Naive thymus-derived CD4-positive, alpha-beta T cell (primary cell): ENCODE results near the gene CACNB4. TPM values are rescaled to one million over a fixed set of nuclear protein-coding genes. Genes with fewer than 3 reads are reported as not detected.

Experiments used
- ATAC-seq: fragments of 150-1000 bp; cut with Tn5 transposase; 2 replicates; pipeline ENCODE4 v1.10.0; 2021; ENCODE audit warnings: mild to moderate bottlenecking, moderate library complexity
- CTCF ChIA-PET: fragments of 350-600 bp; sonication (Branson Sonifier 250); formaldehyde crosslinking; loops from one replicate; lab custom pipeline; 2021; ENCODE audit warnings: antibody characterized with exemption; lab: Charles Lee
- POLR2A ChIA-PET: fragments of 350-600 bp; sonication (Branson Sonifier 250); formaldehyde crosslinking; loops from one replicate; lab custom pipeline; 2021; ENCODE audit warnings: antibody characterized with exemption, inconsistent platforms; lab: Charles Lee
- DNase-seq, 9 donors: peaks; one replicate each; pipeline versions ENCODE4 v3.0.0 to v3.0.0-alpha.2; 2020 to 2022; ENCODE audit warnings: mixed read lengths in 1 of 9
- H3K27ac ChIP-seq: one replicate; pipeline ENCODE4 v1.7.0; 2013; ENCODE audit warnings: mild to moderate bottlenecking, low read depth, low read length, moderate library complexity
- H3K27me3 ChIP-seq, 2 donors: one replicate each; pipeline ENCODE4 v1.7.0; 2013; ENCODE audit warnings: low read length in 2 of 2, mild to moderate bottlenecking in 2 of 2, moderate library complexity in 2 of 2; ENCODE audit not compliant: control insufficient read depth in 2 of 2, insufficient read depth in 2 of 2
- H3K36me3 ChIP-seq, 3 experiments: 1 replicate in 2 of 3; 2 replicates in 1 of 3; pipeline ENCODE4 v1.7.0; 2013; ENCODE audit warnings: low read length in 3 of 3, mild to moderate bottlenecking in 3 of 3, moderate library complexity in 1 of 3; ENCODE audit not compliant: insufficient read depth in 3 of 3, control insufficient read depth in 2 of 3
- H3K4me1 ChIP-seq, 2 donors: one replicate each; pipeline ENCODE4 v1.7.0; 2013; ENCODE audit warnings: low read length in 2 of 2, mild to moderate bottlenecking in 2 of 2, moderate library complexity in 1 of 2; ENCODE audit not compliant: control insufficient read depth in 2 of 2, insufficient read depth in 2 of 2
- H3K4me3 ChIP-seq: 2 replicates; pipeline ENCODE4 v1.7.0; 2013; ENCODE audit warnings: mild to moderate bottlenecking, low read length
- H3K9me3 ChIP-seq, 3 experiments: 1 replicate in 2 of 3; 2 replicates in 1 of 3; pipeline ENCODE4 v1.7.0; 2013; ENCODE audit warnings: low read length in 3 of 3; ENCODE audit not compliant: control insufficient read depth in 2 of 3
- H3K27ac Mint-ChIP-seq, 9 donors: one replicate each; pipeline ENCODE4 v1.8.0; 2020 to 2022; ENCODE audit warnings: mixed read lengths in 9 of 9, mild to moderate bottlenecking in 8 of 9, moderate library complexity in 5 of 9, inconsistent platforms in 2 of 9
- H3K27me3 Mint-ChIP-seq, 5 donors: one replicate each; pipeline ENCODE4 v1.8.0; 2021 to 2022; ENCODE audit warnings: mixed read lengths in 5 of 5, mild to moderate bottlenecking in 1 of 5
- H3K36me3 Mint-ChIP-seq, 5 donors: one replicate each; pipeline ENCODE4 v1.8.0; 2020 to 2022; ENCODE audit warnings: mixed read lengths in 5 of 5, mild to moderate bottlenecking in 3 of 5, inconsistent platforms in 1 of 5
- H3K4me1 Mint-ChIP-seq, 7 donors: one replicate each; pipeline ENCODE4 v1.8.0; 2020 to 2022; ENCODE audit warnings: mixed read lengths in 7 of 7, mild to moderate bottlenecking in 3 of 7, inconsistent platforms in 1 of 7
- H3K4me3 Mint-ChIP-seq, 10 donors: one replicate each; pipeline ENCODE4 v1.8.0; 2020 to 2022; ENCODE audit warnings: mild to moderate bottlenecking in 10 of 10, mixed read lengths in 10 of 10, moderate library complexity in 6 of 10, inconsistent platforms in 2 of 10
- H3K9me3 Mint-ChIP-seq, 11 donors: one replicate each; pipeline ENCODE4 v1.8.0; 2020 to 2022; ENCODE audit warnings: mixed read lengths in 11 of 11, mild to moderate bottlenecking in 4 of 11, inconsistent platforms in 1 of 11, moderate library complexity in 1 of 11
- intact Hi-C, 2 donors: fragments of 100-400 bp; cut with micrococcal nuclease; formaldehyde crosslinking; loops; one replicate each; pipeline ENCODE4 v1.15.1; 2023
- polyA plus RNA-seq, 2 donors: library from polyadenylated mRNA; unstranded; fragments of 300-500 nt; fragmentation: Illumina TruSeq; gene quantifications; one replicate each; pipeline ENCODE4 v1.2.3, GENCODE V29; 2021
- total RNA-seq, 6 experiments: library from RNA in 5 of 6; stranded (reverse) in 5 of 6; gene quantifications; 1 replicate in 5 of 6; 2 replicates in 1 of 6; pipeline ENCODE4 v1.2.3 and lab custom pipeline; 2021 to 2026

CACNB4 gene
- total and polyA plus RNA-seq, 7 experiments from 2014 or later, result 0.16 to 2.5 (median 0.42) TPM; not detected in 2

GRCh38 chr2:152037743-152038435 is 61.0 kb downstream of the CACNB4 start:
- H3K27me3 ChIP-seq, result no peaks in the 10 kb centered on the region
- Mint-ChIP-seq H3K4me1 (no peaks in the 10 kb centered on the region), H3K27ac (no peak overlapping the region), H3K9me3 (no peaks in the 10 kb centered on the region), H3K27me3 (peaks cover 0 to 4% (median 0%) of the 10 kb centered on the region in 5 donors), H3K36me3 (no peaks in the 10 kb centered on the region), H3K4me3 (no peak overlapping the region)
- no peak overlapping the region for H3K27ac ChIP-seq
- ChIA-PET POLR2A (no interaction called here), CTCF (interaction anchor here (0.6 to 2.4 kb wide), 6 partner anchors 12 to 936 kb away, joined by 3 to 7 read pairs (median 4); no protein-coding TSS in a partner anchor)
- ATAC-seq (no peak), DNase-seq (no peak)
- intact Hi-C loops, result loop anchor here (1.0 to 10.0 kb wide), 7 partner anchors 138 to 1481 kb away; no protein-coding TSS in a partner anchor
- no peaks in the 10 kb centered on the region for H3K9me3 ChIP-seq
- no peaks in the 10 kb centered on the region for H3K36me3 ChIP-seq
- no peaks in the 10 kb centered on the region for H3K4me1 ChIP-seq
- H3K4me3 ChIP-seq, result no peak overlapping the region

GRCh38 chr2:152036611-152037469 is 62.0 kb downstream of the CACNB4 start:
- ATAC-seq, result peak; percentile 74
- no peaks in the 10 kb centered on the region for H3K4me1 Mint-ChIP-seq

GRCh38 chr2:152034257-152034801 is 64.5 kb downstream of the CACNB4 start:
- Mint-ChIP-seq H3K4me1 (no peaks in the 10 kb centered on the region), H3K9me3 (no peaks in the 10 kb centered on the region), H3K4me3 (no peak overlapping the region), H3K27ac (no peak overlapping the region), H3K36me3 (peaks cover 0 to 5% (median 0%) of the 10 kb centered on the region in 5 donors), H3K27me3 (peaks cover 0 to 7% (median 4%) of the 10 kb centered on the region in 5 donors)
- intact Hi-C loops, result loop anchor here in 1 of 2 donors (10.0 kb wide), 1 partner anchor 400 kb away; no protein-coding TSS in a partner anchor
- DNase-seq (no peak), ATAC-seq (no peak)
- H3K4me3 ChIP-seq, result no peak overlapping the region
- no peaks in the 10 kb centered on the region for H3K4me1 ChIP-seq
- H3K27ac ChIP-seq, result no peak overlapping the region
- no peaks in the 10 kb centered on the region for H3K27me3 ChIP-seq
- POLR2A ChIA-PET, result no interaction called here
- H3K36me3 ChIP-seq, result no peaks in the 10 kb centered on the region
- CTCF ChIA-PET, result interaction anchor here (1.3 to 2.1 kb wide), 2 partner anchors 10 to 175 kb away, joined by 3 to 5 read pairs; no protein-coding TSS in a partner anchor
- no peaks in the 10 kb centered on the region for H3K9me3 ChIP-seq

More at GRCh38 chr2:152036611-152037469, 62.0 kb downstream of the CACNB4 start:
- peaks cover 0 to 4% (median 0%) of the 10 kb centered on the region in 5 donors for H3K27me3 Mint-ChIP-seq
- intact Hi-C loops, result loop anchor here (1.0 to 10.0 kb wide), 7 partner anchors 139 to 1482 kb away; no protein-coding TSS in a partner anchor
- Histone ChIP-seq H3K9me3 (no peaks in the 10 kb centered on the region), H3K27ac (no peak overlapping the region), H3K4me1 (no peaks in the 10 kb centered on the region), H3K4me3 (no peak overlapping the region), H3K27me3 (no peaks in the 10 kb centered on the region), H3K36me3 (no peaks in the 10 kb centered on the region)
- DNase-seq, result peak; percentile 5 to 51 (median 32)
- H3K4me3 Mint-ChIP-seq, result no peak overlapping the region
- H3K9me3 Mint-ChIP-seq, result no peaks in the 10 kb centered on the region
- ChIA-PET CTCF (interaction anchor here (1.0 kb wide), 1 partner anchor 599 kb away, joined by 3 read pairs; no protein-coding TSS in a partner anchor), POLR2A (no interaction called here)
- H3K36me3 Mint-ChIP-seq, result no peaks in the 10 kb centered on the region
- no peak overlapping the region for H3K27ac Mint-ChIP-seq

GRCh38 chr2:152033011-152033925 is 65.6 kb downstream of the CACNB4 start:
- no peaks in the 10 kb centered on the region for H3K4me1 ChIP-seq
- H3K27ac ChIP-seq, result no peak overlapping the region
- Mint-ChIP-seq H3K9me3 (no peaks in the 10 kb centered on the region), H3K4me3 (no peak overlapping the region), H3K4me1 (no peaks in the 10 kb centered on the region), H3K36me3 (peaks cover 0 to 5% (median 0%) of the 10 kb centered on the region in 5 donors), H3K27ac (no peak overlapping the region), H3K27me3 (peaks cover 0 to 14% (median 4%) of the 10 kb centered on the region in 5 donors)
- H3K27me3 ChIP-seq, result no peaks in the 10 kb centered on the region
- ATAC-seq, result no peak
- intact Hi-C loops, result loop anchor here in 1 of 2 donors (10.0 kb wide), 1 partner anchor 402 kb away; no protein-coding TSS in a partner anchor
- H3K36me3 ChIP-seq, result no peaks in the 10 kb centered on the region
- H3K9me3 ChIP-seq, result no peaks in the 10 kb centered on the region
- CTCF ChIA-PET, result interaction anchor here (0.6 to 2.1 kb wide), 4 partner anchors 9 to 176 kb away, joined by 3 to 5 read pairs (median 4); no protein-coding TSS in a partner anchor
- H3K4me3 ChIP-seq, result no peak overlapping the region
- DNase-seq, result no peak
- POLR2A ChIA-PET, result no interaction called here

- CTCF ChIA-PET, result interaction anchor here (1.3 kb wide), 1 partner anchor 603 kb away, joined by 3 read pairs; no protein-coding TSS in a partner anchor
- H3K27me3 Mint-ChIP-seq, result peaks cover 0 to 14% (median 4%) of the 10 kb centered on the region in 5 donors
- H3K27ac Mint-ChIP-seq, result no peak overlapping the region
Observed at GRCh38 chr2:152031747-152032306, 67.0 kb downstream of the CACNB4 start.

More at GRCh38 chr2:152031747-152032306, 67.0 kb downstream of the CACNB4 start:
- no peaks in the 10 kb centered on the region for H3K4me1 ChIP-seq
- intact Hi-C loops, result loop anchor here in 1 of 2 donors (10.0 kb wide), 1 partner anchor 403 kb away; no protein-coding TSS in a partner anchor
- ATAC-seq (no peak), DNase-seq (no peak)
- no peak overlapping the region for H3K27ac ChIP-seq
- H3K4me3 ChIP-seq, result no peak overlapping the region
- no peaks in the 10 kb centered on the region for H3K9me3 Mint-ChIP-seq
- no peak overlapping the region for H3K4me3 Mint-ChIP-seq
- POLR2A ChIA-PET, result no interaction called here
- H3K36me3 ChIP-seq, result no peaks in the 10 kb centered on the region
- no peaks in the 10 kb centered on the region for H3K27me3 ChIP-seq
- H3K36me3 Mint-ChIP-seq, result peaks cover 0 to 5% (median 0%) of the 10 kb centered on the region in 5 donors
- H3K4me1 Mint-ChIP-seq, result no peaks in the 10 kb centered on the region
- no peaks in the 10 kb centered on the region for H3K9me3 ChIP-seq
